ENCODE measurements around the gene POMT2.

POMT2 gene

GRCh38 chr14:77239412-77239811 is 81.3 kb downstream of the POMT2 start:
- H3K36me3 Mint-ChIP-seq (ENCODE audit: low read depth), result no peaks in the 10 kb centered on the region
- H3K4me3 Mint-ChIP-seq, result no peak overlapping the region
- no peak overlapping the region for H3K27ac Mint-ChIP-seq
- no peaks in the 10 kb centered on the region for H3K9me3 Mint-ChIP-seq
- no peak for DNase-seq
- no peaks in the 10 kb centered on the region for H3K27me3 Mint-ChIP-seq
- H3K4me1 Mint-ChIP-seq (ENCODE audit: low read depth), result no peaks in the 10 kb centered on the region

DNA sequence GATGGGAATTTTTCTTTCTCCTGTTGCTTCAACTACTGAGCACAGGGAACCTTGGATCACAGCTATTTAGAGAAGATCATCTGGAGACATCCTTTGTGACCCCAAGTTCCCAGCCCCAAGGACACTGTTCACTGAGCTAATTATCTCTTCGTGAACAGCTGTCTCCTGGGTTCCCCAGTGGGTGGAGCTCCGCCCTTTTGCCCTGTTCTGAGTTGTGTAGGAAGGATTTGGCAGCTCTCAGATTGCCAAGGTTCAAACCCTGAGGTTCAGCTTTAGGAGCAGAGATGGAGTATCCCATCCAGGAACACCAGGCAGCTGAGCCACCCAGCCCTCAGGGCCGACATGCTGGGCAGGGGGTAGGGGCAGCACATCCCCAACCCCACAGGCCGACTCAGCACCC is 81.7 kb downstream of the POMT2 start:
- no peaks in the 10 kb centered on the region for H3K4me1 Mint-ChIP-seq (ENCODE audit: low read depth)
- no peak overlapping the region for H3K4me3 Mint-ChIP-seq
- DNase-seq, result no peak
- no peaks in the 10 kb centered on the region for H3K36me3 Mint-ChIP-seq (ENCODE audit: low read depth)
- H3K9me3 Mint-ChIP-seq, result no peaks in the 10 kb centered on the region
- H3K27me3 Mint-ChIP-seq, result no peaks in the 10 kb centered on the region
- no peak overlapping the region for H3K27ac Mint-ChIP-seq

DNA sequence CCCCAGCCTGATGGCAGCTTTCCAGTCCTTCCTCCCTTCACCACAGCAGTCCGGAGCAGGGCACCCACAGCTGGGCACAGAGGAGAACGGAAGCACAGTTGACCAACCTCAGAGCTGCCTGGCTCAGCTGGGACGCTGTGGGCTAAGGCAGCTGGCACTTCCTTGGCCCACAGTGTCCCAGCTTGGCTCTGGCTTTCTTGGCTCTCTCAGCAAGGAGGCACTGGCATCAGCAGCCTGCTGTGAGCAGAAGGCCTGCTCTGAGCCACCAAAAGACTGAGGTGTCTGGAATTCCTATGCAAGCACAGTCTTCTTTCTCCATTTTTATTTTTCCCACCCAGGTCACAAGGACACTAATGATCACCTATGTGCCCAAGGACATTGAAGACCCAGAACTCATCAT is 82.3 kb downstream of the POMT2 start:
- no peaks in the 10 kb centered on the region for H3K9me3 Mint-ChIP-seq

GRCh38 chr14:77236814-77237213 is 83.9 kb downstream of the POMT2 start:
- no peak overlapping the region for H3K27ac Mint-ChIP-seq
- no peaks in the 10 kb centered on the region for H3K36me3 Mint-ChIP-seq (ENCODE audit: low read depth)
- no peak overlapping the region for H3K4me3 Mint-ChIP-seq
- no peaks in the 10 kb centered on the region for H3K4me1 Mint-ChIP-seq (ENCODE audit: low read depth)
- H3K9me3 Mint-ChIP-seq, result no peaks in the 10 kb centered on the region
- H3K27me3 Mint-ChIP-seq, result no peaks in the 10 kb centered on the region
- DNase-seq, result no peak

More for the DNA sequence above, 82.3 kb downstream of the POMT2 start:
- Mint-ChIP-seq H3K36me3 (ENCODE audit: low read depth) (no peaks in the 10 kb centered on the region), H3K27me3 (no peaks in the 10 kb centered on the region), H3K4me3 (no peak overlapping the region), H3K27ac (no peak overlapping the region), H3K4me1 (ENCODE audit: low read depth) (no peaks in the 10 kb centered on the region)
- no peak for DNase-seq

GRCh38 chr14:77231721-77232120 is 89.0 kb downstream of the POMT2 start:
- no peak for DNase-seq
- H3K27me3 Mint-ChIP-seq, result no peaks in the 10 kb centered on the region
- no peaks in the 10 kb centered on the region for H3K9me3 Mint-ChIP-seq
- H3K36me3 Mint-ChIP-seq (ENCODE audit: low read depth), result no peaks in the 10 kb centered on the region
- H3K4me1 Mint-ChIP-seq (ENCODE audit: low read depth), result no peaks in the 10 kb centered on the region
- no peak overlapping the region for H3K4me3 Mint-ChIP-seq
- no peak overlapping the region for H3K27ac Mint-ChIP-seq

- H3K9me3 Mint-ChIP-seq, result no peaks in the 10 kb centered on the region
- DNase-seq, result no peak
- H3K4me1 Mint-ChIP-seq (ENCODE audit: low read depth), result no peaks in the 10 kb centered on the region
- no peak overlapping the region for H3K4me3 Mint-ChIP-seq
- H3K36me3 Mint-ChIP-seq (ENCODE audit: low read depth), result no peaks in the 10 kb centered on the region
- no peaks in the 10 kb centered on the region for H3K27me3 Mint-ChIP-seq
- no peak overlapping the region for H3K27ac Mint-ChIP-seq
Measured at GRCh38 chr14:77230914-77231313, 89.8 kb downstream of the POMT2 start.

DNA sequence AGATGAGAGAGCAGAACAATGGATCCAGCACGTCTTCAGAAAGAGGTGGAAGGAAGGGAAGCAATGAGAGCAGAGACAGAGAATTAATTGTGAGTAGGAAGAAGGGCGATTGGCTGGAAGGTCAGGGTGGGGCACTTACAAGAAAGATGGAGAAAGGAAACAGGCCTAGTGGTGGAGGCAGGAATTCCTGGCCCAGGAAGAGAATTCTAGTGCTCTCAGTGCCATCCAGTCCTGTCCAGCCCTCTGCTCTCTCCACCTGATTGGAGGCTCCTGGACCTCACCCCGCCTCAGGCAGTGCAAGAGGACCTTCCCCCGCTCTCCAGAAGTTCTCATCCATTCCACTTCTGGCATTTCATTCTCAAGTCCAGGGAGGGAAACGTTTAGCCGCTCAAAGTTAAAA is 92.6 kb downstream of the POMT2 start:
- H3K4me3 Mint-ChIP-seq, result no peak overlapping the region
- DNase-seq, result no peak
- no peaks in the 10 kb centered on the region for H3K36me3 Mint-ChIP-seq (ENCODE audit: low read depth)
- H3K27me3 Mint-ChIP-seq, result no peaks in the 10 kb centered on the region
- no peaks in the 10 kb centered on the region for H3K9me3 Mint-ChIP-seq
- H3K4me1 Mint-ChIP-seq (ENCODE audit: low read depth), result no peaks in the 10 kb centered on the region
- H3K27ac Mint-ChIP-seq, result no peak overlapping the region

DNA sequence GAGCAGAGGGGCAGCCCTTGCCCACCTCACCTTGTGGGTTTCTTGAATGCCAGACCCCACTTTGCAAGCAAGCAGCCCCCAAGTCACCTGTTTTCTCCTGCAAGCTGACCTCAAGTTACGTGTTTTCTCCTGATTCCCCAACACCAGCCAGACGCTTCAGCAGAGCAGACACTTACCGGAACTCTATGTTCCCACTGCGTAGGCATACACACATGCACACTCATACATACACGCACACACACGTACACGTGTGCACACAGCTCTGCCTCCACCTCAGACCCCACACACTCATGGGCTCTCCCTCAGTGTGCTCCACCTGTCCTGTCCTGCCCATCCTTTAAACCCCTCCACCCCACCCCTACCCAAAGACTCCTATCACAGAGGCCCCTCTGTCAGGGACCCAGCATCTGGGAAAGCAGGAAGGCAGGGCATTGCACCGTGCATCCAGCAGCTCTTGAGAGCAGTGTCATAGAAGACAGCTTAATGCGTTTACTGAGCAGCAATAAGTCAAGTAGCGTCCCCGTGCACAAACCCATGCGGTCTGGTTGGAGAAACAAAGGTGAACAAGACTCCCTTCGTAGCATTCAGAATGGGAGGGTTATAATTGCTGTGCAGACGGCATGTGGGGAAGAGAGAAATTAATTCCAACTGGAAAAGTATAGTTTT is 94.7 kb downstream of the POMT2 start:
- Mint-ChIP-seq H3K27ac (no peak overlapping the region), H3K36me3 (ENCODE audit: low read depth) (no peaks in the 10 kb centered on the region), H3K27me3 (no peaks in the 10 kb centered on the region), H3K9me3 (no peaks in the 10 kb centered on the region), H3K4me1 (ENCODE audit: low read depth) (no peaks in the 10 kb centered on the region), H3K4me3 (no peak overlapping the region)
- no peak for DNase-seq

- Mint-ChIP-seq H3K27me3 (no peaks in the 10 kb centered on the region), H3K4me3 (no peak overlapping the region), H3K4me1 (ENCODE audit: low read depth) (no peaks in the 10 kb centered on the region), H3K9me3 (no peaks in the 10 kb centered on the region), H3K36me3 (ENCODE audit: low read depth) (no peaks in the 10 kb centered on the region), H3K27ac (no peak overlapping the region)
- no peak for DNase-seq
Measured at GRCh38 chr14:77225254-77225653, 95.4 kb downstream of the POMT2 start.
